ENCODE measurements around the gene SMNDC1. TPM values are rescaled to one million over a fixed set of nuclear protein-coding genes. Genes with fewer than 3 reads are reported as not detected.

SMNDC1 gene
- total and polyA plus RNA-seq, 2 of the 4 experiments (the other 2 are of a cell fraction), result 3.9 to 15.1 TPM

DNA sequence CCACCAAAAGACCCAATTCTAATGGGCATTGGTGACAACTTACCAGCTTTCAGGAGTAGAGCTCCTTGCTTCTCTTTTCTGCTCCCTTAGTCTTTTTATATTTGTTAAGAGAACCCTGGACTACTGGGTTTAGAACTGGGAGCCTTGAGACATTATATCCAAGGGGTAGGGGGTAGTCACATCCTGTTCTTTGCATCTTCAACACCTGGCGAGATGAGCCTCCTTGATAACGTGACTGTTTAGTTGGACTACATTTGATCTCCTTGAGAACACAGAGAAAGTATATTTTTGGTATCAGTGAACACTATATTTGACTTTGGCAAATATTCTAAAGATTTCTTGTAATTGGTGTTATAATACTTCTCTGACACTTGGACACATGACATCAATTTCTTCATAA, 9.0 kb upstream of the SMNDC1 start:
- TF ChIP-seq CHD1 (IDR thresholded peaks at IDR 0.05; ENCODE audit: low read depth, low read length) (no peak), MAZ (IDR thresholded peaks at IDR 0.05; ENCODE audit: borderline replicate concordance, low read depth, low read length) (no peak), MAFK (IDR thresholded peaks at IDR 0.05; ENCODE audit: low read depth, low read length) (no peak), CEBPB (IDR thresholded peaks at IDR 0.05; ENCODE audit: low read depth, low read length) (no peak), RCOR1 (IDR thresholded peaks at IDR 0.05; ENCODE audit: insufficient replicate concordance, low read length) (no peak), RAD21 (IDR thresholded peaks at IDR 0.05; ENCODE audit: low read length) (no peak), NFE2L2 (IDR thresholded peaks at IDR 0.05; ENCODE audit: low read depth, low read length) (no peak), MXI1 (IDR thresholded peaks at IDR 0.05; ENCODE audit: borderline replicate concordance, low read depth, low read length) (no peak), BHLHE40 (IDR thresholded peaks at IDR 0.05; ENCODE audit: low read depth, low read length) (no peak), POLR2A (IDR thresholded peaks at IDR 0.05; ENCODE audit: low read depth, low read length) (no peak), RFX5 (IDR thresholded peaks at IDR 0.05; ENCODE audit: low read depth, low read length) (no peak), SMC3 (IDR thresholded peaks at IDR 0.05; ENCODE audit: low read depth, low read length) (no peak), FOS (IDR thresholded peaks at IDR 0.05; ENCODE audit: low read depth, low read length) (no peak)
- TF ChIP-seq, protein P1, sequence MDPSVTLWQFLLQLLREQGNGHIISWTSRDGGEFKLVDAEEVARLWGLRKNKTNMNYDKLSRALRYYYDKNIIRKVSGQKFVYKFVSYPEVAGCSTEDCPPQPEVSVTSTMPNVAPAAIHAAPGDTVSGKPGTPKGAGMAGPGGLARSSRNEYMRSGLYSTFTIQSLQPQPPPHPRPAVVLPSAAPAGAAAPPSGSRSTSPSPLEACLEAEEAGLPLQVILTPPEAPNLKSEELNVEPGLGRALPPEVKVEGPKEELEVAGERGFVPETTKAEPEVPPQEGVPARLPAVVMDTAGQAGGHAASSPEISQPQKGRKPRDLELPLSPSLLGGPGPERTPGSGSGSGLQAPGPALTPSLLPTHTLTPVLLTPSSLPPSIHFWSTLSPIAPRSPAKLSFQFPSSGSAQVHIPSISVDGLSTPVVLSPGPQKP (IDR thresholded peaks at IDR 0.05; ENCODE audit: borderline replicate concordance, low read depth, low read length), result no peak
- TF ChIP-seq, protein P2, sequence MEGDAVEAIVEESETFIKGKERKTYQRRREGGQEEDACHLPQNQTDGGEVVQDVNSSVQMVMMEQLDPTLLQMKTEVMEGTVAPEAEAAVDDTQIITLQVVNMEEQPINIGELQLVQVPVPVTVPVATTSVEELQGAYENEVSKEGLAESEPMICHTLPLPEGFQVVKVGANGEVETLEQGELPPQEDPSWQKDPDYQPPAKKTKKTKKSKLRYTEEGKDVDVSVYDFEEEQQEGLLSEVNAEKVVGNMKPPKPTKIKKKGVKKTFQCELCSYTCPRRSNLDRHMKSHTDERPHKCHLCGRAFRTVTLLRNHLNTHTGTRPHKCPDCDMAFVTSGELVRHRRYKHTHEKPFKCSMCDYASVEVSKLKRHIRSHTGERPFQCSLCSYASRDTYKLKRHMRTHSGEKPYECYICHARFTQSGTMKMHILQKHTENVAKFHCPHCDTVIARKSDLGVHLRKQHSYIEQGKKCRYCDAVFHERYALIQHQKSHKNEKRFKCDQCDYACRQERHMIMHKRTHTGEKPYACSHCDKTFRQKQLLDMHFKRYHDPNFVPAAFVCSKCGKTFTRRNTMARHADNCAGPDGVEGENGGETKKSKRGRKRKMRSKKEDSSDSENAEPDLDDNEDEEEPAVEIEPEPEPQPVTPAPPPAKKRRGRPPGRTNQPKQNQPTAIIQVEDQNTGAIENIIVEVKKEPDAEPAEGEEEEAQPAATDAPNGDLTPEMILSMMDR (conservative IDR thresholded peaks at IDR 0.05; ENCODE audit: low read depth, low read length), result no peak
- TF ChIP-seq, protein P3, sequence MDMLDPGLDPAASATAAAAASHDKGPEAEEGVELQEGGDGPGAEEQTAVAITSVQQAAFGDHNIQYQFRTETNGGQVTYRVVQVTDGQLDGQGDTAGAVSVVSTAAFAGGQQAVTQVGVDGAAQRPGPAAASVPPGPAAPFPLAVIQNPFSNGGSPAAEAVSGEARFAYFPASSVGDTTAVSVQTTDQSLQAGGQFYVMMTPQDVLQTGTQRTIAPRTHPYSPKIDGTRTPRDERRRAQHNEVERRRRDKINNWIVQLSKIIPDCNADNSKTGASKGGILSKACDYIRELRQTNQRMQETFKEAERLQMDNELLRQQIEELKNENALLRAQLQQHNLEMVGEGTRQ (IDR thresholded peaks at IDR 0.05; ENCODE audit: low read depth, low read length), result no peak
- no peak overlapping the region for H4K91ac ChIP-seq (ENCODE audit: insufficient read depth, low read depth, low read length)
- H3K9ac ChIP-seq (ENCODE audit: low read depth, low read length), result no peak overlapping the region
- ATAC-seq (ENCODE audit: low read depth), result no peak
- no peak overlapping the region for H3K23ac ChIP-seq (ENCODE audit: low read depth, low read length)
- no peak overlapping the region for H3K14ac ChIP-seq (replicated peaks; ENCODE audit: low read depth, low read length)
- in situ Hi-C loops (cut with MboI; ENCODE audit: low sequenced_read_pairs) (loop anchor here (5.0 to 25.0 kb wide), 2 partner anchors 234 to 1824 kb away; no protein-coding TSS in a partner anchor), dilution Hi-C loops (cut with HindIII; ENCODE audit: low sequenced_read_pairs, unreplicated experiment) (no loop called here), intact Hi-C loops (cut with micrococcal nuclease) (loop anchor here (5.0 to 10.0 kb wide), 2 partner anchors 114 to 581 kb away; no protein-coding TSS in a partner anchor)
- no peak overlapping the region for H2AK9ac ChIP-seq (replicated peaks; ENCODE audit: low read depth, low read length, poor library complexity)
- H4K20me1 ChIP-seq (ENCODE audit: insufficient read depth, low read length), result no peaks in the 10 kb centered on the region
- H2BK15ac ChIP-seq (ENCODE audit: low read depth, low read length), result no peak overlapping the region
- no peak for DNase-seq
- H3K27me3 ChIP-seq (ENCODE audit: control insufficient read depth, insufficient read depth, low read length), result no peaks in the 10 kb centered on the region
- 0 out of 2 replicates have a peak overlapping the region, but pooled peaks have one; percentile 31 for H2AK5ac ChIP-seq (ENCODE audit: low read depth, low read length)
- peaks cover 2% of the 10 kb centered on the region; the same call in 1 of the 2 replicates for H3K9me1 ChIP-seq (ENCODE audit: insufficient read depth, low read length)
- H4K8ac ChIP-seq (ENCODE audit: low read depth in 2 of 2, low read length in 2 of 2), result no peak overlapping the region
- no peak overlapping the region for H3K4me3 ChIP-seq (ENCODE audit: insufficient read depth, low read depth, low read length)
- H3K18ac ChIP-seq (ENCODE audit: low read depth, low read length), result no peak overlapping the region
- H3K9me3 ChIP-seq (ENCODE audit: control insufficient read depth, insufficient read depth, low read length), result no peaks in the 10 kb centered on the region
- ChIA-PET POLR2A (ENCODE audit: unreplicated experiment) (no interaction called here), CTCF (interaction anchor here (2.1 kb wide), 1 partner anchor 233 kb away, joined by 10 read pairs; no protein-coding TSS in a partner anchor)
- no TSS peak for BruUV-seq (replicated peaks)
- WGBS, 2 experiments (ENCODE audit: extremely low coverage in 2 of 2, insufficient read length in 1 of 2), result no CpG with 5 or more reads among the region's 2 CpGs
- no peak overlapping the region for H2BK5ac ChIP-seq (ENCODE audit: low read depth, low read length, poor library complexity, severe bottlenecking)
- H2BK120ac ChIP-seq (ENCODE audit: low read depth, low read length), result no peak overlapping the region
- no peaks in the 10 kb centered on the region for H3K4me1 ChIP-seq (ENCODE audit: control insufficient read depth, insufficient read depth, low read length)
- no peak overlapping the region for H4K5ac ChIP-seq (ENCODE audit: low read depth, low read length)
- no peak overlapping the region for H2BK20ac ChIP-seq (ENCODE audit: low read depth, low read length)
- no peaks in the 10 kb centered on the region for H3K79me1 ChIP-seq (ENCODE audit: low read depth in 1 of 2, low read length in 2 of 2)
- H3K27ac ChIP-seq (ENCODE audit: insufficient read depth, low read length), result no peak overlapping the region
- no peak overlapping the region for H2AFZ ChIP-seq (replicated peaks; ENCODE audit: low read length, poor library complexity)
- no peak overlapping the region for H3K56ac ChIP-seq (ENCODE audit: extremely low read depth, insufficient read depth, low read length)
- H3K36me3 ChIP-seq (ENCODE audit: control insufficient read depth, insufficient read depth, low read length), result no peaks in the 10 kb centered on the region
- H3K4ac ChIP-seq (ENCODE audit: low read depth, low read length), result no peak overlapping the region
- H3K4me2 ChIP-seq (ENCODE audit: low read depth, low read length), result no peak overlapping the region
